HepG2 (cell line): Measurements from ENCODE around the gene PIAS3. TPM values are rescaled to one million over a fixed set of nuclear protein-coding genes. Genes with fewer than 3 reads are reported as not detected.

ENCODE experiments used
- ATAD3A ChIP-seq: sonication (generic); formaldehyde crosslinking; IDR thresholded peaks from 2 replicates; pipeline ENCODE4 v1.4.0; 2020; ENCODE audit warnings: missing genetic modification reagents
- EHMT2 ChIP-seq: fragments of 200-600 bp; sonication (generic); IDR thresholded peaks from 2 replicates; pipeline ENCODE4 v1.7.0; 2017; ENCODE audit warnings: antibody characterized with exemption, low read depth, low read length, borderline replicate concordance
- HNRNPUL1 ChIP-seq: fragments of 200-400 bp; formaldehyde crosslinking; IDR thresholded peaks from 2 replicates; pipeline ENCODE4 v1.6.1; 2017; ENCODE audit warnings: low read depth, mild to moderate bottlenecking, low read length, moderate library complexity
- HOXA9 ChIP-seq: sonication (generic); formaldehyde crosslinking; IDR thresholded peaks from 2 replicates; pipeline ENCODE4 v1.8.1; 2022; ENCODE audit warnings: missing genetic modification reagents, mild to moderate bottlenecking, moderate library complexity, borderline replicate concordance
- MIXL1 ChIP-seq: IDR thresholded peaks from 2 replicates; pipeline ENCODE4 v1.6.1; 2016
- PITX1 ChIP-seq: sonication (generic); formaldehyde crosslinking; IDR thresholded peaks from 2 replicates; pipeline ENCODE4 v1.5.1; 2020; ENCODE audit warnings: mild to moderate bottlenecking, missing genetic modification reagents
- RFXANK ChIP-seq: IDR thresholded peaks from 2 replicates; pipeline ENCODE4 v1.6.1; 2016
- RXRA ChIP-seq: sonication (generic); formaldehyde crosslinking; IDR thresholded peaks from 2 replicates; pipeline ENCODE4 v1.5.1; 2020; ENCODE audit warnings: missing genetic modification reagents
- SMYD3 ChIP-seq: sonication (generic); formaldehyde crosslinking; IDR thresholded peaks from 2 replicates; pipeline ENCODE4 v1.8.1; 2023; ENCODE audit warnings: mild to moderate bottlenecking, missing genetic modification reagents
- SRF ChIP-seq: IDR thresholded peaks from 2 replicates; pipeline ENCODE4 v1.6.1; 2011; ENCODE audit warnings: mild to moderate bottlenecking, low read depth, low read length, moderate library complexity
- TEAD3 ChIP-seq: optimal IDR thresholded peaks from 2 replicates; pipeline ENCODE3; 2016; ENCODE audit warnings: borderline replicate concordance
- ZKSCAN8 ChIP-seq: IDR thresholded peaks from 2 replicates; pipeline ENCODE4 v1.6.1; 2016; ENCODE audit warnings: borderline replicate concordance, missing genetic modification reagents, missing compliant biosample characterization
- ZNF230 ChIP-seq: sonication (generic); formaldehyde crosslinking; IDR thresholded peaks from 2 replicates; pipeline ENCODE4 v1.4.0; 2020; ENCODE audit warnings: mild to moderate bottlenecking, missing genetic modification reagents
- ZNF329 ChIP-seq: sonication (generic); formaldehyde crosslinking; IDR thresholded peaks from 2 replicates; pipeline ENCODE4 v1.9.0; 2021; ENCODE audit warnings: low read depth, mild to moderate bottlenecking, missing genetic modification reagents
- ZNF468 ChIP-seq: sonication (generic); formaldehyde crosslinking; IDR thresholded peaks from 2 replicates; pipeline ENCODE4 v1.8.0; 2022; ENCODE audit warnings: mild to moderate bottlenecking, moderate library complexity, missing genetic modification reagents
- ZNF563 ChIP-seq: sonication (generic); formaldehyde crosslinking; IDR thresholded peaks from 2 replicates; pipeline ENCODE4 v1.8.0; 2022; ENCODE audit warnings: mild to moderate bottlenecking, moderate library complexity, missing genetic modification reagents
- ZNF570 ChIP-seq: sonication (generic); formaldehyde crosslinking; IDR thresholded peaks from 2 replicates; pipeline ENCODE4 v1.4.0; 2020; ENCODE audit warnings: mild to moderate bottlenecking, missing genetic modification reagents, borderline replicate concordance
- ZNF703 ChIP-seq: sonication (generic); formaldehyde crosslinking; IDR thresholded peaks from 2 replicates; pipeline ENCODE4 v1.5.1; 2020; ENCODE audit warnings: missing genetic modification reagents, mild to moderate bottlenecking, moderate library complexity, borderline replicate concordance
- polyA plus RNA-seq, 8 experiments: library from polyadenylated mRNA; depleted of rRNA in 3 of 8; stranded (reverse) in 7 of 8; unstranded in 1 of 8; fragments of >200 nt; fragmentation: Illumina TruSeq in 4 of 8; extraction: Trizol in 4 of 8; gene quantifications; 2 replicates each; pipeline versions ENCODE4 v1.2.1 to v1.2.3, GENCODE V29; 2011 to 2016; ENCODE audit warnings: low read depth in 4 of 8, missing spikeins in 1 of 8, mixed read lengths in 1 of 8; ENCODE audit not compliant: insufficient read depth in 1 of 8
- total RNA-seq, 5 experiments: library from RNA; depleted of rRNA; stranded (reverse); fragments of >200 nt; fragmentation: Illumina TruSeq; extraction: Trizol; gene quantifications; 2 replicates each; pipeline ENCODE4 v1.2.3, GENCODE V29; 2016; ENCODE audit warnings: low read depth in 1 of 5
- TF ChIP-seq, protein P1 (sequence below): sonication (generic); formaldehyde crosslinking; IDR thresholded peaks from 2 replicates; pipeline ENCODE4 v1.4.0; 2020; ENCODE audit warnings: missing genetic modification reagents
- TF ChIP-seq, protein P2 (sequence below): conservative IDR thresholded peaks from 2 replicates; pipeline ENCODE4 v1.6.1; 2018; ENCODE audit warnings: missing genetic modification reagents
- TF ChIP-seq, protein P3 (sequence below): IDR thresholded peaks from 2 replicates; pipeline ENCODE4 v1.6.1; 2016
- TF ChIP-seq, protein P4 (sequence below): sonication (generic); formaldehyde crosslinking; IDR thresholded peaks from 2 replicates; pipeline ENCODE4 v1.5.0; 2020; ENCODE audit warnings: missing genetic modification reagents

The PIAS3 gene
- total and polyA plus RNA-seq, 2 of the 13 experiments (the other 11 are each of a cell fraction or from before 2014, with no cell fraction given): 3.7 to 8.0 TPM

DNA sequence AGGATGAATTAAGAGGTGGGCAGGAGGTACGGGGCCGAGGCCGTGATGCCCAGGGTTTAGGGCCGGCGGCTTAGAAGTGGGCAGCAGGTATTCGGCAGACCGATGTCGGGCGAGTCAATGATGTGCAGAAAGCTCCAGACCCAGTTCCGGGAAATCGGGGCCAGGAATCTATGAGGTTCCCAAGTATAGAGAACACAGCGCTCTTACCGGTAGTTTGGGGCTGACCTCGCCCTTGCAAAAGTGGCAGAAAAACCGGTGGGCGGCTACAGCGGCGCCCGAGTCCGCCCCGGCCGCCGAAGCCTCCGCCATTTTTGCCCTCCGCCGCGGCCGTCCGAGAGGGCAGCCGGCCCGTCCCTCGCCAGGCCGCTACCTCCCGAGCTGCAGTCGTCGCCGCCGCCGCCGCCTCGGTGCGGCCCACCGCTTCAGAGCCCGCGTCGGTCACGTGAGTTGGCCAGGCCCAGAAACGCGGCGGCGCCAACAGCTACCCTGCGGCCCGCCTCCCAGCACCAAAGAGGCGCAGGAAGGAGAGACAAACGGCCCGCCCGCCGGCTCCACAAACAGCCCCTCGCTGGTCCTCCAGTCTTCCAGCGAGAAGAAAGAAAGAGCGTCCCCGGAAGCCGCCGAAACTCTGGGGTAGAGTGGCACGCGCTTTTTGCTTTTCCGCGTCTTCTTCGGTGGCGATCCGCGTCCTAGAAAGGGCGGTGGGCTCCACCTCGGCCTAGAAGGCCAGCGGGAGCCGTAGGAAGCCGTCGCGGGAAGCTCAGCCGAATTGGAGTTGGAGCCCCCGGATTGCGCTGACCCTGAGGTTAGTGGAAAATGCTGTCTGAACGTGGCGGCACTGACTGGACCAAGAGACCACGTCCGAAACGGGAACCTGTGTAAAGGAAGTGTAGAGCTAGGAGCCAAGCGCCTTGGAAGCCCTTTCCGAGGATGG is 35.0 kb downstream of the PIAS3 start, which contains the start of the genes POLR3C and RNF115 (continued):
- TF ChIP-seq, protein P1, sequence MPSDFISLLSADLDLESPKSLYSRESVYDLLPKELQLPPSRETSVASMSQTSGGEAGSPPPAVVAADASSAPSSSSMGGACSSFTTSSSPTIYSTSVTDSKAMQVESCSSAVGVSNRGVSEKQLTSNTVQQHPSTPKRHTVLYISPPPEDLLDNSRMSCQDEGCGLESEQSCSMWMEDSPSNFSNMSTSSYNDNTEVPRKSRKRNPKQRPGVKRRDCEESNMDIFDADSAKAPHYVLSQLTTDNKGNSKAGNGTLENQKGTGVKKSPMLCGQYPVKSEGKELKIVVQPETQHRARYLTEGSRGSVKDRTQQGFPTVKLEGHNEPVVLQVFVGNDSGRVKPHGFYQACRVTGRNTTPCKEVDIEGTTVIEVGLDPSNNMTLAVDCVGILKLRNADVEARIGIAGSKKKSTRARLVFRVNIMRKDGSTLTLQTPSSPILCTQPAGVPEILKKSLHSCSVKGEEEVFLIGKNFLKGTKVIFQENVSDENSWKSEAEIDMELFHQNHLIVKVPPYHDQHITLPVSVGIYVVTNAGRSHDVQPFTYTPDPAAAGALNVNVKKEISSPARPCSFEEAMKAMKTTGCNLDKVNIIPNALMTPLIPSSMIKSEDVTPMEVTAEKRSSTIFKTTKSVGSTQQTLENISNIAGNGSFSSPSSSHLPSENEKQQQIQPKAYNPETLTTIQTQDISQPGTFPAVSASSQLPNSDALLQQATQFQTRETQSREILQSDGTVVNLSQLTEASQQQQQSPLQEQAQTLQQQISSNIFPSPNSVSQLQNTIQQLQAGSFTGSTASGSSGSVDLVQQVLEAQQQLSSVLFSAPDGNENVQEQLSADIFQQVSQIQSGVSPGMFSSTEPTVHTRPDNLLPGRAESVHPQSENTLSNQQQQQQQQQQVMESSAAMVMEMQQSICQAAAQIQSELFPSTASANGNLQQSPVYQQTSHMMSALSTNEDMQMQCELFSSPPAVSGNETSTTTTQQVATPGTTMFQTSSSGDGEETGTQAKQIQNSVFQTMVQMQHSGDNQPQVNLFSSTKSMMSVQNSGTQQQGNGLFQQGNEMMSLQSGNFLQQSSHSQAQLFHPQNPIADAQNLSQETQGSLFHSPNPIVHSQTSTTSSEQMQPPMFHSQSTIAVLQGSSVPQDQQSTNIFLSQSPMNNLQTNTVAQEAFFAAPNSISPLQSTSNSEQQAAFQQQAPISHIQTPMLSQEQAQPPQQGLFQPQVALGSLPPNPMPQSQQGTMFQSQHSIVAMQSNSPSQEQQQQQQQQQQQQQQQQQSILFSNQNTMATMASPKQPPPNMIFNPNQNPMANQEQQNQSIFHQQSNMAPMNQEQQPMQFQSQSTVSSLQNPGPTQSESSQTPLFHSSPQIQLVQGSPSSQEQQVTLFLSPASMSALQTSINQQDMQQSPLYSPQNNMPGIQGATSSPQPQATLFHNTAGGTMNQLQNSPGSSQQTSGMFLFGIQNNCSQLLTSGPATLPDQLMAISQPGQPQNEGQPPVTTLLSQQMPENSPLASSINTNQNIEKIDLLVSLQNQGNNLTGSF (CRISPR knock-in tag): peak; percentile 73; the same call in 1 of the 2 replicates
- TF ChIP-seq ZNF329: 0 out of 2 replicates have a peak, but pooled peaks have one; percentile 40
- 0 out of 2 replicates have a peak, but pooled peaks have one; percentile 42 for TF ChIP-seq RFXANK (CRISPR knock-in tag)
- peak; percentile 22 for TF ChIP-seq TEAD3 (CRISPR knock-in tag)
- TF ChIP-seq, protein P2, sequence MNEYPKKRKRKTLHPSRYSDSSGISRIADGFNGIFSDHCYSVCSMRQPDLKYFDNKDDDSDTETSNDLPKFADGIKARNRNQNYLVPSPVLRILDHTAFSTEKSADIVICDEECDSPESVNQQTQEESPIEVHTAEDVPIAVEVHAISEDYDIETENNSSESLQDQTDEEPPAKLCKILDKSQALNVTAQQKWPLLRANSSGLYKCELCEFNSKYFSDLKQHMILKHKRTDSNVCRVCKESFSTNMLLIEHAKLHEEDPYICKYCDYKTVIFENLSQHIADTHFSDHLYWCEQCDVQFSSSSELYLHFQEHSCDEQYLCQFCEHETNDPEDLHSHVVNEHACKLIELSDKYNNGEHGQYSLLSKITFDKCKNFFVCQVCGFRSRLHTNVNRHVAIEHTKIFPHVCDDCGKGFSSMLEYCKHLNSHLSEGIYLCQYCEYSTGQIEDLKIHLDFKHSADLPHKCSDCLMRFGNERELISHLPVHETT: peak; percentile 62
- no peak for TF ChIP-seq ATAD3A (CRISPR knock-in tag)
- TF ChIP-seq ZNF468 (CRISPR knock-in tag): no peak
- TF ChIP-seq ZNF703 (CRISPR knock-in tag): peak; percentile 61; the same call in 1 of the 2 replicates
- TF ChIP-seq, protein P3, sequence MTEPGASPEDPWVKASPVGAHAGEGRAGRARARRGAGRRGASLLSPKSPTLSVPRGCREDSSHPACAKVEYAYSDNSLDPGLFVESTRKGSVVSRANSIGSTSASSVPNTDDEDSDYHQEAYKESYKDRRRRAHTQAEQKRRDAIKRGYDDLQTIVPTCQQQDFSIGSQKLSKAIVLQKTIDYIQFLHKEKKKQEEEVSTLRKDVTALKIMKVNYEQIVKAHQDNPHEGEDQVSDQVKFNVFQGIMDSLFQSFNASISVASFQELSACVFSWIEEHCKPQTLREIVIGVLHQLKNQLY (CRISPR knock-in tag): peak; percentile 46; the same call in 1 of the 2 replicates
- peak; percentile 48; the same call in 1 of the 2 replicates for TF ChIP-seq RXRA (CRISPR knock-in tag)
- no peak for TF ChIP-seq HOXA9 (CRISPR knock-in tag)
- no peak for TF ChIP-seq PITX1 (CRISPR knock-in tag)
- TF ChIP-seq ZNF570: no peak
- TF ChIP-seq, protein P4, sequence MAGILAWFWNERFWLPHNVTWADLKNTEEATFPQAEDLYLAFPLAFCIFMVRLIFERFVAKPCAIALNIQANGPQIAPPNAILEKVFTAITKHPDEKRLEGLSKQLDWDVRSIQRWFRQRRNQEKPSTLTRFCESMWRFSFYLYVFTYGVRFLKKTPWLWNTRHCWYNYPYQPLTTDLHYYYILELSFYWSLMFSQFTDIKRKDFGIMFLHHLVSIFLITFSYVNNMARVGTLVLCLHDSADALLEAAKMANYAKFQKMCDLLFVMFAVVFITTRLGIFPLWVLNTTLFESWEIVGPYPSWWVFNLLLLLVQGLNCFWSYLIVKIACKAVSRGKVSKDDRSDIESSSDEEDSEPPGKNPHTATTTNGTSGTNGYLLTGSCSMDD (CRISPR knock-in tag): no peak
- TF ChIP-seq ZNF563 (CRISPR knock-in tag): no peak; the same call in none of the 2 replicates
- no peak for TF ChIP-seq HNRNPUL1
- TF ChIP-seq ZNF230 (CRISPR knock-in tag): peak; percentile 80; the same call in 1 of the 2 replicates
- no peak for TF ChIP-seq EHMT2
- TF ChIP-seq ZKSCAN8 (CRISPR knock-in tag): 0 out of 2 replicates have a peak, but pooled peaks have one; percentile 59
- TF ChIP-seq SMYD3 (CRISPR knock-in tag): no peak
- TF ChIP-seq MIXL1 (CRISPR knock-in tag): 0 out of 2 replicates have a peak, but pooled peaks have one; percentile 21
- no peak for TF ChIP-seq SRF
